Peyer's patch (tissue), 4 donors: ENCODE measurements around the gene CHRNA3.

Source experiments
- CTCF ChIP-seq, 6 experiments: fragments of 450-650 bp in 4 of 6; fragments of 200-600 bp in 2 of 6; sonication (generic) in 1 of 6; IDR thresholded peaks; one replicate each; pipeline ENCODE4 v1.5.1; 2017 to 2019; ENCODE audit warnings: antibody characterized with exemption in 6 of 6, mild to moderate bottlenecking in 3 of 6, moderate library complexity in 1 of 6
- POLR2A ChIP-seq, 2 donors: fragments of 450-650 bp; IDR thresholded peaks; one replicate each; pipeline ENCODE4 v1.5.1; 2017; ENCODE audit warnings: antibody characterized with exemption in 2 of 2, mild to moderate bottlenecking in 2 of 2, moderate library complexity in 2 of 2

GRCh38 chr15:78605680-78606079 is 15.1 kb downstream of the CHRNA3 start:
- TF ChIP-seq POLR2A (IDR thresholded peaks at IDR 0.05): no peak
- no peak for TF ChIP-seq CTCF (IDR thresholded peaks at IDR 0.05)
